Endometrial microvascular endothelial cells (primary cell): ENCODE measurements around the gene FBXO46. TPM values are rescaled to one million over a fixed set of nuclear protein-coding genes. Genes with fewer than 3 reads are reported as not detected.

Source experiments
- in situ Hi-C: cut with HindIII; loops from 2 replicates; pipeline ENCODE4 v1.10.0; 2017; ENCODE audit warnings: low sequenced_read_pairs, low pct_unique_long_range_greater_than_20kb; ENCODE audit errors: inconsistent ontology term
- total RNA-seq: library from RNA; depleted of rRNA; stranded (reverse); fragments of >200 nt; gene quantifications from one replicate; pipeline ENCODE4 v1.2.3, GENCODE V29; 2015; ENCODE audit errors: inconsistent ontology term

FBXO46 gene
- total RNA-seq, 1 donor from 2014 or later, result 10.7 TPM

DNA sequence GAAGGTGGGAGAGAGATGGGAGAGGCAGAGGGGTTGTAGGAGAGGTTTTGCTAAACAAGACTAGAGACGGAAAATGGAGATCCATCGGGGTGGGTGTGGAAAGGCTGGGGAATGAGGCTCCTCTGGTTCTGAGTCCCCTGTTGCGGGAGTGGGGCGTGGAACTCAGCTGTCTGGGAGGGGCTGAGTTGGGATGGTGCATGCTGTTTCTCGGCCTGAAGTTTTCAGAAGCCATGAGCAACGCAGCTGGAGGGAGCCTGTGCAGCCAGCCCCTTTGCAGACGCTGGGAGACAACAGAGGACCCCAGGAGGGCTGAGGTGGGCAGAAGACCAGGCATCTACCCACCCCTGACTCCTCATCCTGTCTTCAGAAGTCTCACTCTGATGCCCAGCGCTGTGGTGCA, 70.1 kb downstream of the FBXO46 start:
- in situ Hi-C loops, result no loop called here

Other genes starting within 250 kb of the FBXO46 start
- gene RTN2, start 233.8 kb downstream of the FBXO46 start, total RNA-seq, result 13.0 TPM
- 3.5 TPM for gene PPM1N, start 232.5 kb downstream of the FBXO46 start, total RNA-seq
- 373 TPM for gene VASP, start 223.4 kb downstream of the FBXO46 start, total RNA-seq
- gene OPA3, start 146.1 kb downstream of the FBXO46 start, total RNA-seq, result 10.6 TPM
- gene GPR4, start 128.7 kb downstream of the FBXO46 start, total RNA-seq, result 42.0 TPM
- 24.0 TPM for gene EML2, start 91.5 kb downstream of the FBXO46 start, total RNA-seq
- gene GIPR, start 62.7 kb downstream of the FBXO46 start, total RNA-seq, result not detected
- gene SNRPD2, start 38.9 kb downstream of the FBXO46 start, total RNA-seq, result 239 TPM
- 21.3 TPM for gene QPCTL, start 38.2 kb downstream of the FBXO46 start, total RNA-seq
- gene MEIOSIN, start 2.5 kb upstream of the FBXO46 start, total RNA-seq, result not detected
- 6.8 TPM for gene SIX5, start 38.4 kb upstream of the FBXO46 start, total RNA-seq
- gene DMPK, start 51.6 kb upstream of the FBXO46 start, total RNA-seq, result 8.6 TPM
- gene DMWD, start 61.9 kb upstream of the FBXO46 start, total RNA-seq, result 40.3 TPM
- gene RSPH6A, start 84.4 kb upstream of the FBXO46 start, total RNA-seq, result not detected
- 44.8 TPM for gene SYMPK, start 132.3 kb upstream of the FBXO46 start, total RNA-seq
- not detected for gene FOXA3, start 133.4 kb upstream of the FBXO46 start, total RNA-seq
- gene IRF2BP1, start 155.2 kb upstream of the FBXO46 start, total RNA-seq, result 13.6 TPM
- gene MYPOP, start 171.7 kb upstream of the FBXO46 start, total RNA-seq, result 0.84 TPM
- gene NANOS2, start 183.9 kb upstream of the FBXO46 start, total RNA-seq, result not detected
- gene NOVA2, start 243.0 kb upstream of the FBXO46 start, total RNA-seq, result 8.8 TPM